ENCODE measurements around the gene EPHA6. TPM values are rescaled to one million over a fixed set of nuclear protein-coding genes. Genes with fewer than 3 reads are reported as not detected.

The EPHA6 gene
- total RNA-seq, 1 experiment from 2014 or later = 3.6 TPM

DNA sequence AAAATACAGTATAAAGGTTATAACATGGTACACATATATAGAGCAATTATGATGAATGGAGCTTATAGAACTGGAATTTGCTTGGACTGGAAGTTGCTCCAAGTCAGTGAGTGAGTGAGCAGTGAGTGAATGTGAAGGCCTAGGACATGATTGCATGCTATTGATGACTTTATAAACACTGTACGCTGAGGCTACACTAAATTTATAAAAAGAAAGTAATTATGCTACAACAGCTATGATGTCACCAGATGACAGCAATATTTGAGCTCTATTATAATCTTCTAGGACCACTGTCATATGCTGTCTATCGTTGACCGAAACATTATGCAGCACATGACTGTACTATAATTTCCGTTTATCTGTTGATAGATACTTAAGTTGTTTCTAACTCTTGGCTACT, 463.3 kb downstream of the EPHA6 start:
- Histone ChIP-seq H3K27me3 (ENCODE audit: low read length) (no peaks in the 10 kb centered on the region), H3K9me2 (replicated peaks; ENCODE audit: low read length) (no peaks in the 10 kb centered on the region), H3K36me3 (ENCODE audit: low read depth, low read length) (no peaks in the 10 kb centered on the region), H3K9ac (ENCODE audit: low read length) (no peak overlapping the region), H3F3A (ENCODE audit: low read length, unreplicated experiment) (no peaks in the 10 kb centered on the region), H3K27ac (ENCODE audit: low read length) (no peak overlapping the region), H3K4me2 (ENCODE audit: low read length) (no peak overlapping the region), H3K4me3 (ENCODE audit: low read length) (no peak overlapping the region), H3K79me2 (ENCODE audit: low read length) (no peaks in the 10 kb centered on the region), H3K4me1 (ENCODE audit: insufficient read depth, low read length) (no peaks in the 10 kb centered on the region), H4K20me1 (ENCODE audit: low read length) (no peaks in the 10 kb centered on the region), H2AFZ (ENCODE audit: low read length) (no peak overlapping the region), H3K9me3 (ENCODE audit: low read length) (no peaks in the 10 kb centered on the region)
- ChIA-PET CTCF (no interaction called here), POLR2A (ENCODE audit: unreplicated experiment) (no interaction called here)
- TF ChIP-seq, protein P1, sequence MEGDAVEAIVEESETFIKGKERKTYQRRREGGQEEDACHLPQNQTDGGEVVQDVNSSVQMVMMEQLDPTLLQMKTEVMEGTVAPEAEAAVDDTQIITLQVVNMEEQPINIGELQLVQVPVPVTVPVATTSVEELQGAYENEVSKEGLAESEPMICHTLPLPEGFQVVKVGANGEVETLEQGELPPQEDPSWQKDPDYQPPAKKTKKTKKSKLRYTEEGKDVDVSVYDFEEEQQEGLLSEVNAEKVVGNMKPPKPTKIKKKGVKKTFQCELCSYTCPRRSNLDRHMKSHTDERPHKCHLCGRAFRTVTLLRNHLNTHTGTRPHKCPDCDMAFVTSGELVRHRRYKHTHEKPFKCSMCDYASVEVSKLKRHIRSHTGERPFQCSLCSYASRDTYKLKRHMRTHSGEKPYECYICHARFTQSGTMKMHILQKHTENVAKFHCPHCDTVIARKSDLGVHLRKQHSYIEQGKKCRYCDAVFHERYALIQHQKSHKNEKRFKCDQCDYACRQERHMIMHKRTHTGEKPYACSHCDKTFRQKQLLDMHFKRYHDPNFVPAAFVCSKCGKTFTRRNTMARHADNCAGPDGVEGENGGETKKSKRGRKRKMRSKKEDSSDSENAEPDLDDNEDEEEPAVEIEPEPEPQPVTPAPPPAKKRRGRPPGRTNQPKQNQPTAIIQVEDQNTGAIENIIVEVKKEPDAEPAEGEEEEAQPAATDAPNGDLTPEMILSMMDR (conservative IDR thresholded peaks at IDR 0.05; ENCODE audit: low read depth, low read length) = no peak
- no peak for TF ChIP-seq EZH2 (IDR thresholded peaks at IDR 0.05; ENCODE audit: low read length, unreplicated experiment)
- no peak for TF ChIP-seq EZH2phosphoT487 (IDR thresholded peaks at IDR 0.05; ENCODE audit: borderline replicate concordance, low read length)
- intact Hi-C loops (cut with micrococcal nuclease) = loop anchor here (1.0 kb wide), 1 partner anchor 381 kb away; no protein-coding TSS in a partner anchor
- ATAC-seq = no peak
- no TSS peak for BruUV-seq (replicated peaks)
- DNase-seq = no peak

DNA sequence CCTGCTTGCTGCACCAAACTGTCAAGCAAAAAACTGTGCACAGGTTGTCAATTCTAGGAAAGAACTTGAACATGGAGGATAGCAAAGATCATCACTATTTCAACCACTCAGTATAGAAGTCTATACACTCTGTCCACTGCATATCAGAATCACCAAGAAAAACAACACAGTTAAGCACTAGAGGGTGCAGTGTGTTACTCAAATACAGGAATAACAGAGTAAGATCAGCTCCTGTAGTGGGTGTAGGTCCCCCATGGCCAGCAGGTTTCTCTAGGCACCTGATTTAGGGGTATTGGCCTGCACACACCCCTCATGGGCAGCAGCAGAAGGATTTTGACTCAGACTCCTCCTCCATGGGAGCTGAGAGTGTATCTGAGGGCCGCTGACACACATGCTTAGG, 464.1 kb downstream of the EPHA6 start:
- no peaks in the 10 kb centered on the region for H3K79me2 ChIP-seq (ENCODE audit: low read length)
- ChIA-PET POLR2A (ENCODE audit: unreplicated experiment) (no interaction called here), CTCF (no interaction called here)
- H3K9ac ChIP-seq (ENCODE audit: low read length) = no peak overlapping the region
- H3K4me3 ChIP-seq (ENCODE audit: low read length) = no peak overlapping the region
- no peaks in the 10 kb centered on the region for H3K9me3 ChIP-seq (ENCODE audit: low read length)
- H3K27ac ChIP-seq (ENCODE audit: low read length) = no peak overlapping the region
- H3K9me2 ChIP-seq (replicated peaks; ENCODE audit: low read length) = no peaks in the 10 kb centered on the region
- H2AFZ ChIP-seq (ENCODE audit: low read length) = no peak overlapping the region
- no peak for DNase-seq
- H3K4me1 ChIP-seq (ENCODE audit: insufficient read depth, low read length) = no peaks in the 10 kb centered on the region
- no peak overlapping the region for H3K4me2 ChIP-seq (ENCODE audit: low read length)
- BruUV-seq (replicated peaks) = no TSS peak
- no peaks in the 10 kb centered on the region for H3F3A ChIP-seq (ENCODE audit: low read length, unreplicated experiment)
- ATAC-seq = peak; percentile 91
- H4K20me1 ChIP-seq (ENCODE audit: low read length) = no peaks in the 10 kb centered on the region
- intact Hi-C loops (cut with micrococcal nuclease) = loop anchor here (1.0 kb wide), 1 partner anchor 380 kb away; no protein-coding TSS in a partner anchor
- H3K27me3 ChIP-seq (ENCODE audit: low read length) = no peaks in the 10 kb centered on the region
- no peak for TF ChIP-seq EZH2 (IDR thresholded peaks at IDR 0.05; ENCODE audit: low read length, unreplicated experiment)
- TF ChIP-seq, protein P1 (conservative IDR thresholded peaks at IDR 0.05; ENCODE audit: low read depth, low read length) = peak; percentile 23; the same call in 1 of the 2 replicates
- no peaks in the 10 kb centered on the region for H3K36me3 ChIP-seq (ENCODE audit: low read depth, low read length)

DNA sequence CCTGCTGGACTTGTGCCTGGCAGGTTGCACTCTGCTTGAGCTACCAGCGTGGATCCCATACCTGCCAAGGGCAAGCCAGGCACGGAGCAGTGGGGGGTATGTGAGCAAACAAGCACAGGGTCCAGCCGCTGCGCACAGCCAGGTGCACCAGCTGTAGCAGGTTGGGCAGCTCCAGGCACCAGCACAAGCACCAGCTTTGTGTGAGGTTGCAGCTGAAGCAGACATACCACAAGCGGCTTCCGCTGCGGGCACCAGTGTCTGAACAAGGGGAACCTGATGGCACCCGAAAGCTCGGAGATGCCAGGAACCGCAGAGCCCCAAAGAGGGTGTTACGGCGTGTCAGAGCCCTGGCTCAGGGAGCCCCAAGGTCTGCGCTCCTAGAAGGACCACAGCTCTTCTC, 477.5 kb downstream of the EPHA6 start:
- intact Hi-C loops (cut with micrococcal nuclease) = no loop called here
- CTCF ChIA-PET = no interaction called here

More for the DNA sequence above, 477.5 kb downstream of the EPHA6 start:
- Histone ChIP-seq H3K79me2 (ENCODE audit: low read length) (no peaks in the 10 kb centered on the region), H3K4me2 (ENCODE audit: low read length) (no peak overlapping the region), H3K9me3 (ENCODE audit: low read length) (0 out of 2 replicates have a peak, but pooled peaks cover 5% of the 10 kb centered on the region), H3K36me3 (ENCODE audit: low read depth, low read length) (no peaks in the 10 kb centered on the region), H4K20me1 (ENCODE audit: low read length) (no peaks in the 10 kb centered on the region), H3K27ac (ENCODE audit: low read length) (no peak overlapping the region), H3K27me3 (ENCODE audit: low read length) (no peaks in the 10 kb centered on the region), H3F3A (ENCODE audit: low read length, unreplicated experiment) (no peaks in the 10 kb centered on the region), H3K4me3 (ENCODE audit: low read length) (no peak overlapping the region), H3K4me1 (ENCODE audit: insufficient read depth, low read length) (no peaks in the 10 kb centered on the region), H3K9ac (ENCODE audit: low read length) (no peak overlapping the region), H3K9me2 (replicated peaks; ENCODE audit: low read length) (no peaks in the 10 kb centered on the region), H2AFZ (ENCODE audit: low read length) (no peak overlapping the region)
- POLR2A ChIA-PET (ENCODE audit: unreplicated experiment) = no interaction called here
- ATAC-seq = no peak
- no peak for DNase-seq
- TF ChIP-seq EZH2 (IDR thresholded peaks at IDR 0.05; ENCODE audit: low read length, unreplicated experiment) (no peak), EZH2phosphoT487 (IDR thresholded peaks at IDR 0.05; ENCODE audit: borderline replicate concordance, low read length) (no peak)
- TF ChIP-seq, protein P1 (conservative IDR thresholded peaks at IDR 0.05; ENCODE audit: low read depth, low read length) = no peak
- no TSS peak for BruUV-seq (replicated peaks)
